Measurements from ENCODE around the gene CTDSPL. TPM values are rescaled to one million over a fixed set of nuclear protein-coding genes. Genes with fewer than 3 reads are reported as not detected.

Gene CTDSPL
- total RNA-seq, 1 donor from 2014 or later = 41.5 TPM

GRCh38 chr3:37825744-37826400, 35.8 kb upstream of the CTDSPL start:
- no peak for DNase-seq (ENCODE audit: low spot score)
- Mint-ChIP-seq H3K36me3 (ENCODE audit: low read depth) (peaks cover 14% of the 10 kb centered on the region), H3K27me3 (ENCODE audit: low read depth) (no peaks in the 10 kb centered on the region), H3K9me3 (ENCODE audit: low read depth) (peaks cover 2% of the 10 kb centered on the region), H3K27ac (ENCODE audit: unreplicated experiment) (no peak overlapping the region), H3K4me3 (ENCODE audit: unreplicated experiment) (no peak overlapping the region), H3K4me1 (ENCODE audit: low read depth) (no peaks in the 10 kb centered on the region)
- no peak for TF ChIP-seq CTCF (IDR thresholded peaks at IDR 0.05)

- no peak for DNase-seq (ENCODE audit: low spot score)
- TF ChIP-seq CTCF (IDR thresholded peaks at IDR 0.05) = no peak
- Mint-ChIP-seq H3K4me3 (ENCODE audit: unreplicated experiment) (no peak overlapping the region), H3K9me3 (ENCODE audit: low read depth) (peaks cover 2% of the 10 kb centered on the region), H3K4me1 (ENCODE audit: low read depth) (no peaks in the 10 kb centered on the region), H3K36me3 (ENCODE audit: low read depth) (peaks cover 14% of the 10 kb centered on the region), H3K27ac (ENCODE audit: unreplicated experiment) (no peak overlapping the region), H3K27me3 (ENCODE audit: low read depth) (no peaks in the 10 kb centered on the region)
These were observed 35.2 kb upstream of the CTDSPL start for GRCh38 chr3:37826502-37826901.

GRCh38 chr3:37826933-37827332, 34.7 kb upstream of the CTDSPL start:
- no peak for DNase-seq (ENCODE audit: low spot score)

GRCh38 chr3:37832480-37832879, 29.2 kb upstream of the CTDSPL start:
- Mint-ChIP-seq H3K9me3 (ENCODE audit: low read depth) (peaks cover 2% of the 10 kb centered on the region), H3K4me3 (ENCODE audit: unreplicated experiment) (no peak overlapping the region), H3K4me1 (ENCODE audit: low read depth) (peaks cover 17% of the 10 kb centered on the region), H3K27me3 (ENCODE audit: low read depth) (no peaks in the 10 kb centered on the region), H3K27ac (ENCODE audit: unreplicated experiment) (no peak overlapping the region), H3K36me3 (ENCODE audit: low read depth) (peaks cover 17% of the 10 kb centered on the region)
- DNase-seq (ENCODE audit: low spot score) = no peak
- no peak for TF ChIP-seq CTCF (IDR thresholded peaks at IDR 0.05)

More at GRCh38 chr3:37826933-37827332, 34.7 kb upstream of the CTDSPL start:
- no peak overlapping the region for H3K4me3 Mint-ChIP-seq (ENCODE audit: unreplicated experiment)
- no peak overlapping the region for H3K27ac Mint-ChIP-seq (ENCODE audit: unreplicated experiment)
- no peak for TF ChIP-seq CTCF (IDR thresholded peaks at IDR 0.05)
- H3K9me3 Mint-ChIP-seq (ENCODE audit: low read depth) = peaks cover 2% of the 10 kb centered on the region
- H3K36me3 Mint-ChIP-seq (ENCODE audit: low read depth) = peaks cover 14% of the 10 kb centered on the region
- no peaks in the 10 kb centered on the region for H3K4me1 Mint-ChIP-seq (ENCODE audit: low read depth)
- H3K27me3 Mint-ChIP-seq (ENCODE audit: low read depth) = no peaks in the 10 kb centered on the region

GRCh38 chr3:37833302-37834186, 28.1 kb upstream of the CTDSPL start:
- no peak overlapping the region for H3K4me3 Mint-ChIP-seq (ENCODE audit: unreplicated experiment)
- TF ChIP-seq CTCF (IDR thresholded peaks at IDR 0.05) = peak; percentile 30

More at GRCh38 chr3:37833302-37834186, 28.1 kb upstream of the CTDSPL start:
- peaks cover under 1% of the 10 kb centered on the region for H3K9me3 Mint-ChIP-seq (ENCODE audit: low read depth)
- H3K27ac Mint-ChIP-seq (ENCODE audit: unreplicated experiment) = no peak overlapping the region
- no peak for DNase-seq (ENCODE audit: low spot score)
- H3K4me1 Mint-ChIP-seq (ENCODE audit: low read depth) = peaks cover 17% of the 10 kb centered on the region
- no peaks in the 10 kb centered on the region for H3K27me3 Mint-ChIP-seq (ENCODE audit: low read depth)
- peaks cover 9% of the 10 kb centered on the region for H3K36me3 Mint-ChIP-seq (ENCODE audit: low read depth)

All from chondrocyte (in vitro differentiated cells).